ENCODE results near the gene RANBP10.
"Not testable (repeated sequence)": the region's sequence is repeated elsewhere in the genome, so short reads cannot be mapped to it uniquely, and the experiment has no call there.

The RANBP10 gene

DNA sequence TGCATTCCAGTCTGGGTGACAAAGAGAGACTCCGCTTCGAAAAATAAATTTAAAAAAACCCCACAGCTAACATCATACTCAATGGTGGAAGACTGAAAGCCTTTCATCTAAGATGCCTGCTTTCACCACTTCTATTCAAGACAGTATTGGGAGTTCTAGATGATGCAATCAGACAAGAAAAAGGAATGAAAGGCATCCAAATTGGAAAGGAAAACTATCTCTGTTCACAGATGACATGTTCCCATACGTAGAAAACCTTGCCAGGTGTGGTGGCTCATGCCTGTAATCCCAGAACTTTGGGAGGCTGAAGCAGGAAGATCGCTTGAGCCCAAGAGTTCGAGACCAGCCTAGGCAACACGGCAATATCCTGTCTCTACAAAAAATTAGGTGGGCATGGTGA, 31.1 kb downstream of the RANBP10 start:
- DNase-seq = no peak

DNA sequence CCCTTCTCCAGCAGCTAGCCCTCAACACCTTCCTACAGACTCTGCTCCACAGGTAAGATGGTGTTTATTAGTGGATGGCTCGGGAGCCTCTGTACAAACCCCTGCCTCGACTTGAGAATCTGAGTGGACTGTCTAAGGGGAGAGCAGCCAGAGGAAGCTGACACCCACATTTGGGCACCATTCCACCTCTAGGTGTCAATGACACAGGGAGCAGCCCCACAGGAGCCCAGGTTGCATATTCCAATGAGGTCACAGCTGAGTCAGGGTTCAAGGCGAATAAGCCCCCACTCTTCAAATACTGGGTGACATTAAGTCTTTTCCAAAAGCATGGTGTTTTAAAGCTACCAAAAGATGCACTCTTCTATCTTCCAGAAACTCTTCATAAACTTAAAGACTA, 31.9 kb downstream of the RANBP10 start:
- no peak for DNase-seq

DNA sequence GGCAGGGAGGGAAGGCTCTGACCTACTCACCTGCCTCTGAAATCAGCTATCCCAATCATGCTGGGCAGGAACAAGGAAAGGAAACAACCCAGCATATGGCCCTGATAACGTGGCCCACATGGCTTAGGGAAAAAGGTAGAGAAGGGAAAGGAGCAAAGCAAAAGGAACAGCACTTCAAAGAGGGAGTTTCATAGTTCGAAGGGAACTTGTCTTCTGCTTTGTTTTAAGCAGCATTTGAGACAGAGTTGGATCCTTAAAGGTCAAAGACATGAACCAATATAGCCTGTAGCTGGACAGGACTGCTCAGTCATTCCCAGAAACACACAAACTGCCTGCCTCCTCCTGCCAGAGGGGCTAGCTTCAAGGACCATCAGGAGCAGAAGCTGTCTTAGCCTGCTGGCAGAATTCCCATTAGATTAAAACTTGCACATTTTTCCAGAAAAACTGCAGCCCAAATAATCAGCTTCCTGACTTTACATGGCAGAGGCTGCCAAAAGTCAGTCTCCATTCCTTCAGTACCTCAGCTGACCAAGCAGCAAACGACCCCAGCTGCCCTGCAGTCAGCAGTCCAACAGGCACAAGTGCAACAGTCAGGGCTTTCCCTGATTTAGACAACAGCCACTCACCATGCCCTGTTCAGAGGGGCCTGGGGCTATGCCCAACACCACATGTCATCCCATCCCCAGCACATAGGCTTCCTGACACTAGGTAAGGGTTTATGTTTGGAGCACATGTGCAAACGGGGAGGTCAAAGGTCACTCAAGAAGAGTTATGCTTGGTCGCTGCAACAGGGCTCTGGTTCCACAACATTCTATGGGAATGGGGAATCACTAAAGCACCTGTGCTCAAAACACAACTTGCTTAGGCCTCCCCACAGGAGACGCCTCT, 32.5 kb downstream of the RANBP10 start:
- DNase-seq = no peak

DNA sequence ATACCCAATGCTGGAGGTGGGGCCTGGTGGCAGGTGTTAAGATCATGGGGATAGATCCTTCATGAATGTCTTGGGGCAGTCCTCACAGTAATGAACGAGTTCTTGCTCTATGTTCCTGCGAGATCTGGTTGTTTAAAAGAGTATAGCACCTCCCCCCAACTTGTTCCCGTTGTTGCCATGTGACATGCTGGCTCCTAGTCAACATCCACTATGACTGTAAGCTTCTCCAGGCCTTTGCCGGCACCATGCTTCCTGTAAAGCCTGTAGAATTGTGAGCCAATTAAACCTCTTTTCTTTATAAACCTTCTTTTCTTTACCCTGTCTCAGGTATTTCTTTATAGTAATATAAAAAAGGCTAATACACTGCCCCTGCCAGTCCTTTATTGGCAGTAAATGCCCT, 33.3 kb downstream of the RANBP10 start:
- DNase-seq = no peak

DNA sequence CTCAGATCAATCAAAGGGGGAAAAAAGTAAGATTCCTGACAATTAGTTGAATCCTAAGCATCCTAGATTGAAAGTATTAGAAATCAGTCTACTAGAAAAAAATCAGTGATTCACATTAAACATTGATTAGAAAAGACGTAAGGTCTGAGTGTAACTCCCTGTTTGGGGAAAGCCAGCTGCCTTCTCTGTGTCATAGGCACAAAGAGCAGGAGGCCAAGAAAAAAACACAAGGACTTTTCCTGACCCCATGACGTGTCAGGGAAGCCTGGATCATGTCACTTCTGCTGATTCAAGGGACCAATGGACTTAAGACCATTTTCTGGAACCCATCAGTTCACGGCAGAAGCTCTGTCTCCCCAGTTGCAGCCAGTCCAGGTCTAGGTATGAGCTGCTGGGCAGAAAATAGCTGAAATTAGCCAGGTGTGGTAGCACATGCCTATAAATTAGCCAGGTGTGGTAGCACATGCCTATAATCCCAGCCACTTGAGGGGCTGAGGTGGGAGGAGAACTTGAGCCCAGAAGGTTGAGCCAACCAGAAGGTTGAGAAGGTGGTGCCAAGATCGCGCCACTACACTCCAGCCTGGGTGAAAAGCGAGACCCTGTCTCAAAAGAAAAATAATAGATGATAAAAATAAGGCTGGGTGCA, 35.9 kb downstream of the RANBP10 start:
- DNase-seq = no peak

DNA sequence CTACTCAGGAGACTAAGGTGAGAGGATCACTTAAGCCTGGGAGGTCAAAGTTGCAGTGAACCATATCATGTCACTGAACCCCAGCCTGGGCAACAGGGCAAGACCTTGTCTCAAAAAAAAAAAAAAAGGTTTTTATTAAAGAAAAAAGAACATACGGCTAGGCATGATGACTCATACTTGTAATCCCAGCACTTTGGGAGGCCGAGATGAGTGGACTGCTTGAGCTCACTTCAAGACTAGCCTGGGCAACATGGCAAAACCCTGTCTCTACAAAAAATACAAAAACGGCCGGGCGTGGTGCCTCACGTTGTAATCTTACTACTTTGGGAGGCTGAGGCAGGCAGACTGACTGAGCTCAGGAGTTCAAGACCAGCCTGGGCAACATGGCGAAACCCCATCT, 38.4 kb downstream of the RANBP10 start:
- no peak for DNase-seq

DNA sequence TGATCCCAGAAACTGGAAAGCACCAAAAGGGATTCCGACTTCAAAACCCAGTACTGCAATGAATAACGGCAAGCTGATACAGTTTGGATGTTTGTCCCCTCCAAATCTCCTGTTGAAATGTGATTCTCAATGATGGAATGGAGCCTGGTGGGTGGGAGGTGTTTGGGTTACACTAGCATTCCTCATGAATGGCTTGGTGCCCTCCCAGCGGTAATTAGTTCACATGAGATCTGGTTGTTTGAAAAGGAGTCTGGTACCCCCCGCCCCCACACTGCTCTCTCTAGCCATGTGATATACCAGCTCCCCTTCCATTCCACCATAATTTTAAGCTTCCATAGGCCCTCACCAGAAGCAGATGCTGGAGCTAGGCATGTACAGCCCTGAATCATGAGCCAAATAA, 40.1 kb downstream of the RANBP10 start:
- no peak for DNase-seq

DNA sequence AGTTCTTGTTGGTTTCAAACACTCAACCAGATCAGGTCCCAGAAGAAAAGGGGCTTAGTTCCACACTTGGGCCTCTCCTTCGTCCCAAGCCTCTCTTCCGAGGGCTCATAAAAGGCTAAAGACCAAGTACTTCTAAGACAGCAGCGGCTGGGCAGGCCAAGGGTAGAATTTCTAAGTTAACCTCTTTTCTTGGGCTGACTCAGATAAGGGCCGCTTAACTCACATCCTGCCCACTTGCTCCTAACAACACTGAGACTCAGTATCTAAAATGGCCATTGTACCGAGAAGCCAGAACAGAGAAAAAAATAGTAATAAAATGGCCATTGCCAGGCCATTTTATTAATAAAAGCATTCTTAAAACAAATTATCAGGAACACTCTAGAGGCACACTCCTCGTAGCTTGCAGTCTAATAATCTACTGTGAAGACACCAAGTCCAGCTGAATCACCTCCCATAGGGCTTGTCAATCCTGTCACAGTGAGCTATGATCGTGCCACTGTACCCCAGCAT, 42.1 kb downstream of the RANBP10 start:
- DNase-seq = no peak

DNA sequence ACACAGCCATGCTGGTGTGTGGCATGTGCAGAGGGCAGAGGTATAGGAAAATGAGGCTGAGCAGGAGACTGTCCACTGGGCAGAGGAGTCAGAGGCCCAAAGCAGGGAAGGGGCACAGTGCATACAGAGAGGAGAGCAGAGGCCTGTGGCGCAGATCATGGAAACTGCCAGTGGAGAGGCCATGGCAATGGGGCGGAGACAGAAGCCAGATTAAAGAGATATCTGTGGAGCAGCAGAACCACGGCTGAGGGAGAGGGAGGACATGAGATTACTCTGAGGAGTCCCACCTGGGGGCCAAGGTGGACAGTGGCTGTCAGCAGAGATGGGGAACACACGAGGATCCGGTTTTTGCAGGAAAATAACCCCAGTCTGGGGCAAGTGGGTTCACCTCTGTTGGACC, 43.3 kb downstream of the RANBP10 start:
- no peak for DNase-seq

DNA sequence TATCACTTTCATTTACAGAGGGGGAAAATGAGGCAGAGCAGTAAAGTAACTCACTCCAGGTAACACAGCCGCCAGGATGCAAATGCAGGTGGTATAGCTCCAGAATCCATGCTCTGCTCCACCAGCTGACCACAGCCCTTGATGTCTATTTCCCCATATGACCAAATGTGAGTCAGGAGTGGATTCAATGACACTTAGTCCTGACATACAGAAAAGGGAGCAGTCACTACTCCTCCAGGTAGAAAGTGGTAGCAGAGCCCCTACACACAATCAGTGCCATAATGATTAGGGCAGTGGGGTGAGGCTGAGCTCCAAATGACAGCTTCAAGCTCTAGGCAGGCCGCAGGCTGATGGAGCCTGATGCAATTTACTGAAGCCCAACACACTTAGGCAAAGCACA, 44.0 kb downstream of the RANBP10 start:
- DNase-seq = no peak

DNA sequence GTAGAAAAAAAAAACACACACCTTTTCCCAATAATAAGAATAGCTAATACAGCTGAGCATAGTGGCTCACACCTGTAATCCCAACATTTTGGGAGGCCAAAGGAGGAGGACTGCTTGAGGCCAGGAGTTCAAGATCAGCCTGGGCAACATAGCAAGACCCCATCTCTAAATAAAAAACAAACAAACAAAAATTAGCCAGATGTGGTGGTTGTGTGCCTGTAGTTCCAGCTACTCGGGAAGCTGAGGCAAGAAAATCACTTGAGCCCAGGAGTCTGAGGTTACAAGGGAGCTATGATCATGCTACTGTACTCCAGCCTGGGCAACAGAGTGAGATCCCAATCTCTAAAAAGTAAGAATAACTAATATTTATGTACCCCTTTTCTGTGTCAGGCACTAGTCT, 44.4 kb downstream of the RANBP10 start:
- no peak for DNase-seq

DNA sequence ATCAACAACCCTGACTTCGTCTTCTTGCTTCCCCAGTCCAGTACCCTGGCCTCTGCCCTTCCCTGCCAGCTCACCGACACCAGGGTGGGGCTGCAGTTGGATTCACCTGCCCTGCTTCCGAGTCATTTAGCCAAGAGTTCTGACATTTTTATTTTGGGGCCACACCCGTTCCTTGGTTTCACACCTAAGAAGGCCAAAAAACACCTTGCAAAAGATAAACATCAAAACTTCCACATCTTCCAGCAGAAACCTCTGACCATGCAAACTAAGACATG, 45.5 kb downstream of the RANBP10 start:
- no peak for DNase-seq

DNA sequence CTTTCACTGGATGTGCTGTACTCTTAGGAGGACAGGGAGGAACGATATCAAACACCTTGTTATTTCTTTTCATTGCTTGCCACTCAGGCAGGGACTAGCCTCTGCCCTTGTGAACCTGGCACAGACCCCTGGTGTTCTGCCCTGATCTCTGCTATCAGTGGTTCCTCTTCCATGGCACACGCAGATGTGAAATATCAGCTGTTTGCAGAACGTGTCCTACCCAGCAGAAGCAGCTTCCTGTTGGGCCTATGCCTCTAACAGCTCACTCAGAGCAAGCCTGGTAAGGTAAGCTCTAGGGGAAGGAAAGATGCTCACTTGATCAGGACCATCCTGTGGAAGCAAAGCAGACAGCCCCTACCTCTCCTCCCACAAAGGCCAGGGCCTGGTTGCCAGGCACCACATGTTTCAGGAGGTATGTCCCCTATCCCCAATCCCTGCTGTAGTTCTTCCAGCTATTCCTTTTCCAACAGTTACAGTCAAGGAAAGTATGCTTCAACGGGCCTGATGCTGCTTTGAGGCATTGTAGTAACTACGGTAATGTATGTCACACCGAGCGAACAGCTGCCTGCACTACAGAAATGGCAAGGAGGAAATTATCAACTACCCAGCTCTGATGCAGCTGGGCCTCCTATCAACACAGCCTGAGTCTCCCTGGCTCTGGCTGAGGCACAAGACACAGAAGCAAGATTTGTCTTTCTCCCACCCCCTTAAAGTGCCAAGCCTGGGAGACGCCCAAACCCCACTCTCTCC, 46.0 kb downstream of the RANBP10 start:
- DNase-seq = no peak

DNA sequence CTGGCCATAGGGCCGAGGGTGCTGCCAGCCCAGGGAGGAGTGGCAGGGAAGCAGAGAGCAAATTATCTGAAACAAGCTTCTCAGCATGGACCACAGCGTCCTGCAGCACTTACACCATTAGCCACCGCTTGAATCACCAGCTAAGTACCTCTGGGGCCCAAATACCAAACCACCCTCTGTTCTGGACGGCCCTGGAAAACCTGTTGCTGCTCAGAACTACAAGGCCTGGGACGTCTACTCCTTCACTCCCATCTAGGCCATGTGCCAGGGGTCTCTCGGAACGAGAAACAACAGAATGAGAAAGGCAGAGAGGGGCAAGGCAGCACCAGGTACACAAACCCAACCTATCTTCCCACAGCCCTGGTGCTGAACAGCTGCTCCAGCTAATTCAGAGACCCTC, 47.4 kb downstream of the RANBP10 start:
- DNase-seq = no peak

DNA sequence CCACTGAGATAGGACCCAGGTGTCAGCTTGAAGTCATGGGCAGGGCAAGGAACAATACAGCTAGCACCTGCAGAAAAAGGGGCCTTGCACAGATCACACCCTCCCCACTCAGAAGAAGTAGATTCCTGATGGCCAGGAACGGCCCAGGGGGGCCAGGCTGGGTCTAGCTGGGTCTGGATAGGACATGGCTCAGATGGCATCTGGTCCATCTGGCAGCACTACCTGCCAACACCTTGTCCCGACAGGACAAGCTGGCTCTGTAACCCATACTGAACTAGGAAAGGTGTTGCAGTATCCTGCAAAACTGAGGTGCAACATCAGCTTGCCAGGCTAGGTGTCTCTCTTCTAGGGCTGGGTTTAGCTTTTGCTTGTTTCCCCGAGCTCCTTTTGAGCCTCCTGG, 48.4 kb downstream of the RANBP10 start:
- DNase-seq = no peak

DNA sequence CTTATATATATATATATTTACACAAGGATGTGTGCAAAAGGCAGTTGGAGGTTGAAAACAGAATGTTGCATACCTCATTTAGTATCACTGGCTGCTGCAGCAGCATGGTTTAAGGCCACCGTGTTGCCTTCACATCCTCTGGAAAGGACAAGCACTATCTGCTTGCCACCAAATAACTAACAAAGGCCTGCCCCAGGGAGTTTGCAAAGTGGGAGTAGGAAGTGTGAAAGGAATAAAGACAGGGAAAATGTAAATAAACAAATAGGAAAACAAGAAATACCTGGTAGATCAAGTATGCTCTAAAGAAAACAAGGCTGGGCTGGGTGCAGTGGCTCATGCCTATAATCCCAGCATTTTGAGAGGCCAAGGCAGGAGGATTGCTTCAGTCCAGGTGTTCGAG, 53.7 kb downstream of the RANBP10 start:
- no peak for DNase-seq

DNA sequence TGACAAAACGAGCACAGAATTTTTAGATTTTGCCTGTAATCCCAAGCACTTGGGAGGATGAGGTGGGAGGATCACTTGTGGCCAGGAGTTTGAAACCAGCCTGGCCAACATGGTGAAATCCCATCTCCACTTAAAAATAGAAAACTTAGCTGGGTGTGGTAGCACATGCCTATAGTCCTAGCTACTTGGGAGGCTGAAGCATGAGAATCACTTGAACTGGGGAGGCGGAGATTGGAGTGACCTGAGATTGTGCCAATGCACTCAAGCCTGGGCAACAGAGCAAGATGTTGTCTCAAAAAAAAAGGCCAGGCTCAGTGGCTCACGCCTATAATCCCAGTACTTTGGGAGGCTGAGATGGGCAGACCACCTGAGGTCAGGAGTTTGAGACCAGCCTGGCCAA, 55.0 kb downstream of the RANBP10 start:
- not testable (repeated sequence) for DNase-seq

DNA sequence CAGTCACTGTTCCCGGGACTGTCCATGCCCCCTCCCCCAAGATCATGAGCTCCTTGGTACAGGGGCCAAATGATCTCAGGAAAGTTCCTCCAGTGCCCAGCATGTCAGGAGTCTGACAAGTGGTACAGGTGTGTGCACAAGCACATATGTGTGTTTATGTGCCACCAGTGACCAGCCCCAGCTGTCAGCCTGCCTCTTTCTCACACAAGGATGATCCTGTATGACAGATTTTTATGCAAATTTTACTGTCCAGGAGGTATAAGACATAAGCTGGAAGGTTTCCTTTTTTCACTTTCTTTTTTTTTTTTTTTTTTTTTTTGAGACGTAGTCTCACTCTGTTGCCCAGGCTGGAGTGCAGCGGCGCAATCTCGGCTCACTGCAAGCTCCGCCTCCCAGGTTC, 55.9 kb downstream of the RANBP10 start:
- DNase-seq = no peak

DNA sequence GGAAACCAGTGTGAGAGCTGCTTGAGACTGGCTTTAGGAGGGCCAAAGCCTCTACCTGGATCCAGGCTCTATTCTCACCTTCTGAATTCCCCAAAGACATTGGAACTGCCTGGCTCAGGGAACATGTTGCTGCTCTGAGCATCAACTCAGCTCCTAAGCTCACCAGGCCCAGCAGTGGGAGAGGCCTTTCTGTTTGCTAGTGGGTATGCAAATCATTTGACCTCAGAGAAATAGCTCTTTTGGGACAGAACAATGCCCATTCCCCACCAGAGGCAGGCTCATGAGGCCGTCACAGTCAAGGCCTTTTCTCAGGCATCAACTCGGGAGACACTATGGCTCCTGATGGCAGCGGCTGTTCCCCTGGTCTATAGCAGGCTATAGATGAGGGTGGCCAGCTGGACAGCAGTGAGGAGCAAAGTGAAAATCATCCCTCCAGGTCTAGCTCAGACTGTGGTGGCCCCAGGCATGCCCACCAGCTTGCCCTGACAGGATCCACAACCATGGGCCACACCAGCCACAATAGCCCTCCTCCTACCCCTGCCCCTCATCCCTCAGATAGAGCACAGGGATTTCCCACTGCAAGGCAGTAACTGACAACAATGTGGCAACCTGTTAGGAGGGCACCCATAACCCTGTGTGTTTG, 56.8 kb downstream of the RANBP10 start:
- no peak for DNase-seq

DNA sequence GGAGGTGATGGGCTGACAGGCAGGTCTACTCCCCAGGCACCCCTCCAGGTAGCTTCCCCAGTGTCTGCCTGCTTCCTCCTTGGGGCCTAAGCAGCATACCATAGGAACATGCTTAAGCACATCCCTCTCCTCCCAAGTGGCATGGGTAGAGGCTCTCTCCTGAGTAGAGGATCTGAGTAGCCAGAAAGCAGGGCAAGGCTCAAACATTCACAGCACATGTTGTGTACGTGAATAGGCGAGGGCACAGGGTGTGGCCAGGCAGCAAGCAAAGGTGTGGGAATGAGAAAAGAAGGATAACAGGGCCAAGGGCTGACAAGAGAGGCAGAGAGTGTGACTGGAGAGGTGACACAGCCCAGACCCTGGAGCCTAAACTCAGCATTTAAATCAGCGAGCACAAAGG, 57.5 kb downstream of the RANBP10 start:
- no peak for DNase-seq

DNA sequence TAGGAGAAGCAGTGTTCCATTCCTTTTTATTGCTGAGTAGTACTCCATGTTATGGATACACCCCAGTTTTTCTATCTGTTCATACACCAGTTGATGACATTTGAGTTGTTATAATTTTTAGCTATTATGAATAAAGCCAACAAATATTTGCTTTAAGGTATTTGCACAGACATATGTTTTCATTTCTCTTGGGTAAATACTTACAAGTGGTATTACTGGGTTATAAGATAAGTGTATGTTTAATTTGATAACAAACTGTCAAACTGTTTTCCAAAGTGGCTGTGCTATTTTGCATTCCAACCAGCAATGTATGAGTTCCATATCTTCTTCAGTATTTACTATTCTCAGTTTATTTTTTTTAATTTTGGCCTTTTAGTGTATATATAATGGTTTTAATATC, 59.5 kb downstream of the RANBP10 start:
- DNase-seq = no peak

DNA sequence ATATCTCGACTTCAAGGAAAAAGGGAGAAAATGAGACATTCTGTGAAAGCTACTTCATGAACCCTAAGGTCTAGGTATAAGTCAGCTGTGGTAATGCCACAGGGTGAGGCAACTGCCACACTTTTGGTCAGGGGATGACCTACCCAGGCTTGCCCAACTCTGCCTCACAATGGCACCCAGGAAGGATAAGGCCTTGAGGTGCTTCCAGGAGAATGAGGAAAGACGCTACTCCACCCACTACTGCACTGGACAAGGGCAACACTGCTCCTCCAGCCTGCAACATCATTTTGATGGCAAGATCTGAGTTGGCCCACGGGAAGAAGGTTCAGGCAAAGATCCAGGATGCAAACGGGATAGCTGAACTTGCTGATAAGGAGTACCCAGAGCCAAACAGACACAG, 65.2 kb downstream of the RANBP10 start:
- DNase-seq = no peak

DNA sequence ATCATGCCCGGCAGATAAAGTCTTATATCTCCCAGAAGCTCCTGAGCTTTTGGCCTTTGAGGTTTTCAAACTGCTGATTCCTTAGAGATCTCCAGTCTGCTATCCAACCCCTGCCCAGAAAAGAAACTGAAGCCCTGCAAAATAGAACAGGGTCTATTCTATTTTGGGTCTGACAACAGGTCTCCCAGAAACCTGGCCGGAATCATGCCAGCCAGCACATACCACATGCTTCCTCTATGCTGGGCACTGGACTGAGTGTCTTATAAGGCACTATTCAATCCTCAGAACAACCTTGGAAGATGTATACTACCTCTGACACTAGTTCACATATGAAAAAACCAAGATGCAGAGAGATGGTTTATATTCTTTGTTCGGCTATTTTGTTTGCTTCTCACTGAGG, 66.0 kb downstream of the RANBP10 start:
- DNase-seq = no peak

DNA sequence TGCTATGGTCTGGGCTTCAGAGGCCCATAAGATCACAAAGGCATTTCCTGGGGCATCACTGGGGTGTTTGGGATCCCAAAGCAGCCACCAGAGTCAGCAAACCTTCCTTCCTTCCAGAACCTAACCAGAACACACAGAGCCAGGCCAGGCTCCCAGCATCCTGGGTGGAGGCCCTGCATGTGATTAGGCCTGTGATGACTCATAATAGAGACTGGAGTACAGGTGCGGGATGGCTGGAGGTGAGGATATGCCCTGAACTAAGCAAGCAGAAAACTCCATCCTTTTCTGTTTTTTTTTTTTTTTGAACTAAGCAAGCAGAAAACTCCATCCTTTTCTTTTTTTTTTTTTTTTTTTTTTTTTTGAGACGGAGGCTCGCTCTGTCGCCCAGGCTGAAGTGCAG, 69.5 kb downstream of the RANBP10 start:
- no peak for DNase-seq

Data from activated naive CD4-positive, alpha-beta T cell treated with anti-CD3 and anti-CD28 coated beads, Interleukin-2, amount 50 U/mL, for 16 hours (primary cell).